Hepatocyte (in vitro differentiated cells): ENCODE results near the gene PRMT1. TPM values are rescaled to one million over a fixed set of nuclear protein-coding genes. Genes with fewer than 3 reads are reported as not detected.

ENCODE experiments used
- DNase-seq: peaks from one replicate; pipeline ENCODE4 v3.0.0-alpha.2; 2016; ENCODE audit warnings: low spot score
- H2AFZ ChIP-seq: fragments of 200-600 bp; sonication (generic); 2 replicates; pipeline ENCODE4 v1.6.0; 2016; ENCODE audit warnings: antibody characterized with exemption, mild to moderate bottlenecking
- H3K27ac ChIP-seq: fragments of 200-600 bp; sonication (generic); 2 replicates; pipeline ENCODE4 v1.5.1; 2016; ENCODE audit warnings: mild to moderate bottlenecking
- H3K27me3 ChIP-seq: fragments of 200-600 bp; sonication (generic); 2 replicates; pipeline ENCODE4 v1.6.1; 2016
- H3K36me3 ChIP-seq: fragments of 200-600 bp; sonication (generic); replicated peaks from 2 replicates; pipeline ENCODE4 v1.5.1; 2016; ENCODE audit warnings: low read depth; ENCODE audit not compliant: insufficient read depth
- H3K4me1 ChIP-seq: fragments of 200-600 bp; sonication (generic); 2 replicates; pipeline ENCODE4 v1.5.1; 2016; ENCODE audit warnings: mild to moderate bottlenecking, moderate library complexity; ENCODE audit not compliant: insufficient read depth
- H3K4me2 ChIP-seq: fragments of 200-600 bp; sonication (generic); 2 replicates; pipeline ENCODE4 v1.6.0; 2016
- H3K4me3 ChIP-seq: fragments of 200-600 bp; sonication (generic); 2 replicates; pipeline ENCODE4 v1.5.1; 2016; ENCODE audit warnings: mild to moderate bottlenecking
- H3K79me2 ChIP-seq: fragments of 200-600 bp; sonication (generic); 2 replicates; pipeline ENCODE4 v1.6.0; 2017; ENCODE audit warnings: mild to moderate bottlenecking
- H3K9me2 ChIP-seq: fragments of 200-600 bp; sonication (generic); replicated peaks from 2 replicates; pipeline ENCODE4 v1.6.0; 2017; ENCODE audit warnings: mild to moderate bottlenecking; ENCODE audit not compliant: insufficient read depth
- H3K9me3 ChIP-seq: fragments of 200-600 bp; sonication (generic); 2 replicates; pipeline ENCODE4 v1.5.1; 2016; ENCODE audit warnings: low read depth, mild to moderate bottlenecking
- H4K20me1 ChIP-seq: fragments of 200-600 bp; sonication (generic); 2 replicates; pipeline ENCODE4 v1.6.0; 2016; ENCODE audit warnings: mild to moderate bottlenecking; ENCODE audit not compliant: insufficient read depth, poor library complexity, severe bottlenecking
- CTCF ChIP-seq: fragments of 200-600 bp; sonication (generic); IDR thresholded peaks from 2 replicates; pipeline ENCODE4 v1.5.1; 2016; ENCODE audit warnings: antibody characterized with exemption, mild to moderate bottlenecking; ENCODE audit not compliant: poor library complexity
- EZH2 ChIP-seq: fragments of 200-600 bp; sonication (generic); IDR thresholded peaks from 2 replicates; pipeline ENCODE4 v1.6.1; 2016; ENCODE audit warnings: antibody characterized with exemption, mild to moderate bottlenecking, borderline replicate concordance
- EZH2phosphoT487 ChIP-seq: fragments of 200-600 bp; sonication (generic); IDR thresholded peaks from one replicate; pipeline ENCODE4 v1.6.1; 2018; ENCODE audit warnings: antibody characterized with exemption, mild to moderate bottlenecking, low read depth, moderate library complexity; ENCODE audit not compliant: unreplicated experiment, severe bottlenecking
- WGBS: methylation state at CpG from one replicate; pipeline ENCODE4 v1.1.6; 2016; ENCODE audit warnings: low lambda C conversion rate; ENCODE audit errors: missing lambda C conversion rate; 5-methylcytosine and 5-hydroxymethylcytosine counted together
- polyA plus RNA-seq: library from polyadenylated mRNA; unstranded; fragments of >200 nt; fragmentation: Nextera tagmentation; extraction: Ambion mirVana; gene quantifications from 2 replicates; pipeline ENCODE4 v1.2.1, GENCODE V29; 2016
- total RNA-seq: library from RNA; depleted of rRNA; stranded (reverse); fragments of >200 nt; gene quantifications from 2 replicates; pipeline ENCODE4 v1.2.3, GENCODE V29; 2014

Gene PRMT1
- total and polyA plus RNA-seq, 2 experiments from 2014 or later, result 180 to 189 TPM

DNA sequence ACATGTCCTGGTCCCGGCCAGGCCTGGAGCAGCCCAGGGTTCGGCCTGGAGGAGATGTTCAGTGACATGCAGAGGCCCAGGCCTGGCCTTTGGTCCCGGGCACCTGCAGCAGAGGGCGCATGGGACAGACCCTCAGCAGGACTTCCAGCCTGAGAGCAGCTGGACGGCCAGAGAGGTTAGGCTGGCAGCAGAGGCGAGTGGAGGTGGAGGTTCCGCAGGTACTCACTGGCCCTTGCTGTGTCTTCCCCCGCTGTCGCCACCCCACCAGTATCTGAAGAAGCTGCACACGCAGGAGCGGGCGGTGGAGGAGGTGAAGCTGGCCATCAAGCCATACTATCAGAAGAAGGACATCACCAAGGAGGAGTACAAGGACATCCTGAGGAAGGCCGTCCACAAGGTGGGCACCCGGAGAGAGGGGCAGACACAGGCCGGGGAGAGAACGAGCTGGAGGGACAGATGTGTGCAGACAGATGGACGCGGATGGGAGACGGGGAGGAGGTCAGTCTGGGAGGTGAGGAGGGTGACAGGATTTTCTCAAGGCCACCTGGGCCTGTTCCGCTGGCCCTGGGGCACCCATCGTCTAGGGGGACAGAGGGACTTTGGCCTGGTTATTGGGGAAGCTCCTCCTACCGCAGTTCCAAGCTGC lies 19.5 kb upstream of the PRMT1 start:
- H3K4me2 ChIP-seq, result no peak overlapping the region
- H2AFZ ChIP-seq, result no peak overlapping the region
- no peak for DNase-seq
- no peaks in the 10 kb centered on the region for H3K9me3 ChIP-seq
- no peak overlapping the region for H3K4me3 ChIP-seq
- no peaks in the 10 kb centered on the region for H3K36me3 ChIP-seq
- no peaks in the 10 kb centered on the region for H3K9me2 ChIP-seq
- no peaks in the 10 kb centered on the region for H3K4me1 ChIP-seq
- no peaks in the 10 kb centered on the region for H4K20me1 ChIP-seq
- TF ChIP-seq CTCF, result no peak
- TF ChIP-seq EZH2, result no peak
- TF ChIP-seq EZH2phosphoT487, result no peak
- H3K79me2 ChIP-seq, result no peaks in the 10 kb centered on the region
- WGBS, result 95% methylated on average over 22 of the region's 22 CpGs
- H3K27ac ChIP-seq, result no peak overlapping the region
- no peaks in the 10 kb centered on the region for H3K27me3 ChIP-seq

DNA sequence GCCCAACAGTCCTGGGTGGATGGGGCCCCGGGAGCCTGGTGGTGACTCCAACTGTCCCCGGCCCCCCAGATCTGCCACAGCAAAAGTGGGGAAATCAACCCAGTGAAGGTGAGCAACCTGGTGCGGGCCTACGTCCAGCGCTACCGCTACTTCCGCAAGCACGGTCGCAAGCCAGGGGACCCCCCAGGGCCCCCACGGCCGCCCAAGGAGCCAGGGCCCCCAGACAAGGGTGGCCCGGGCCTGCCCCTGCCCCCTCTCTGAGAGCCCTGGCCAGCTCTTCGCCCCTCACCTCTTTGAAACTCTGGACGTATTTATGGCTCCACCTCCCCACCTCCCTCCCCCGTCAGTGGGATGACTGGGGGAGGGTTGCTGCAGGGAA lies 18.9 kb upstream of the PRMT1 start:
- H3K9me3 ChIP-seq, result no peaks in the 10 kb centered on the region
- H4K20me1 ChIP-seq, result no peaks in the 10 kb centered on the region
- no peak overlapping the region for H3K4me2 ChIP-seq
- no peak overlapping the region for H3K4me3 ChIP-seq
- 96% methylated on average over 10 of the region's 15 CpGs for WGBS
- no peaks in the 10 kb centered on the region for H3K36me3 ChIP-seq
- no peak overlapping the region for H3K27ac ChIP-seq
- H3K27me3 ChIP-seq, result no peaks in the 10 kb centered on the region
- no peaks in the 10 kb centered on the region for H3K9me2 ChIP-seq
- H3K79me2 ChIP-seq, result peaks cover 1% of the 10 kb centered on the region
- no peak for DNase-seq
- no peak overlapping the region for H2AFZ ChIP-seq
- TF ChIP-seq EZH2, result no peak
- no peak for TF ChIP-seq EZH2phosphoT487
- no peak for TF ChIP-seq CTCF
- H3K4me1 ChIP-seq, result no peaks in the 10 kb centered on the region

GRCh38 chr19:49658566-49659442 lies 18.3 kb upstream of the PRMT1 start:
- H3K9me3 ChIP-seq, result no peaks in the 10 kb centered on the region
- H2AFZ ChIP-seq, result no peak overlapping the region
- peaks cover 8% of the 10 kb centered on the region for H3K79me2 ChIP-seq
- no peaks in the 10 kb centered on the region for H3K27me3 ChIP-seq
- H3K9me2 ChIP-seq, result no peaks in the 10 kb centered on the region
- TF ChIP-seq EZH2phosphoT487 (no peak), CTCF (no peak), EZH2 (no peak)
- H3K27ac ChIP-seq, result no peak overlapping the region
- 95% methylated on average over 12 of the region's 12 CpGs for WGBS
- peaks cover 4% of the 10 kb centered on the region for H3K4me1 ChIP-seq
- DNase-seq, result no peak
- H3K4me3 ChIP-seq, result no peak overlapping the region
- H3K36me3 ChIP-seq, result no peaks in the 10 kb centered on the region
- no peak overlapping the region for H3K4me2 ChIP-seq
- H4K20me1 ChIP-seq, result no peaks in the 10 kb centered on the region
